SK-N-SH (cell line): ENCODE results near the gene MYH10. TPM values are rescaled to one million over a fixed set of nuclear protein-coding genes. Genes with fewer than 3 reads are reported as not detected.

Source experiments
- CTCF ChIA-PET: fragments of 300-600, 350-600 bp; formaldehyde crosslinking; extraction: SDS; loops from one replicate; lab custom pipeline; 2021; lab: Yijun Ruan, JAX
- POLR2A ChIA-PET: fragments of 350-600 bp; sonication (Branson Sonifier 250); formaldehyde crosslinking; extraction: SDS; loops from one replicate; lab custom pipeline; 2020; ENCODE audit warnings: antibody characterized with exemption, inconsistent platforms; lab: Yijun Ruan, JAX
- DNase-seq: peaks from one replicate; pipeline ENCODE4 v3.0.0; 2012
- H2AFZ ChIP-seq: fragments of 200-600 bp; sonication (generic); 2 replicates; pipeline ENCODE4 v1.8.1; 2016; ENCODE audit warnings: antibody characterized with exemption, mild to moderate bottlenecking, low read depth
- H3F3A ChIP-seq: fragments of 200-600 bp; sonication (generic); replicated peaks from 2 replicates; pipeline ENCODE3; 2016; ENCODE audit warnings: antibody characterized with exemption, mild to moderate bottlenecking; ENCODE audit not compliant: insufficient read depth
- H3K27ac ChIP-seq, 2 experiments: fragments of 200-500 bp in 1 of 2; fragments of 200-600 bp in 1 of 2; sonication (Bioruptor generic) in 1 of 2; sonication (generic), shearing (Covaris generic) in 1 of 2; 2 replicates each; pipeline versions ENCODE4 v1.5.1 to v1.6.1; 2014 to 2016; ENCODE audit warnings: low read depth in 2 of 2, inconsistent platforms in 1 of 2, low read length in 1 of 2, mild to moderate bottlenecking in 1 of 2, mixed read lengths in 1 of 2
- H3K27me3 ChIP-seq: fragments of 200-600 bp; sonication (generic), shearing (Covaris generic); 2 replicates; pipeline ENCODE4 v1.6.1; 2016; ENCODE audit warnings: mixed run types; ENCODE audit not compliant: insufficient read depth
- H3K36me3 ChIP-seq, 2 experiments: fragments of 200-500 bp in 1 of 2; fragments of 200-600 bp in 1 of 2; sonication (Bioruptor generic) in 1 of 2; sonication (generic) in 1 of 2; replicated peaks in 1 of 2; 2 replicates each; pipeline versions ENCODE3 to v1.5.1; 2014 to 2016; ENCODE audit warnings: low read length in 1 of 2, mild to moderate bottlenecking in 1 of 2; ENCODE audit not compliant: insufficient read depth in 2 of 2, control insufficient read depth in 1 of 2
- H3K4me1 ChIP-seq, 2 experiments: fragments of 200-500 bp in 1 of 2; fragments of 200-600 bp in 1 of 2; sonication (Bioruptor generic) in 1 of 2; sonication (generic), shearing (Covaris generic) in 1 of 2; 2 replicates each; pipeline versions ENCODE4 v1.5.1 to v1.6.1; 2014 to 2016; ENCODE audit warnings: low read depth in 1 of 2, low read length in 1 of 2, mixed run types in 1 of 2; ENCODE audit not compliant: insufficient read depth in 2 of 2, control insufficient read depth in 1 of 2
- H3K4me2 ChIP-seq: fragments of 200-600 bp; sonication (generic), shearing (Covaris generic); 2 replicates; pipeline ENCODE4 v1.6.1; 2017; ENCODE audit warnings: mixed run types
- H3K4me3 ChIP-seq, 2 experiments: fragments of 200-500 bp in 1 of 2; fragments of 200-600 bp in 1 of 2; sonication (Bioruptor generic) in 1 of 2; sonication (generic), shearing (Covaris generic) in 1 of 2; 2 replicates each; pipeline versions ENCODE4 v1.5.1 to v1.8.1; 2014 to 2016; ENCODE audit warnings: low read depth in 2 of 2, inconsistent platforms in 1 of 2, low read length in 1 of 2, mild to moderate bottlenecking in 1 of 2, mixed read lengths in 1 of 2, moderate library complexity in 1 of 2
- H3K79me2 ChIP-seq: fragments of 200-600 bp; sonication (generic); 2 replicates; pipeline ENCODE4 v1.8.1; 2017; ENCODE audit warnings: mild to moderate bottlenecking; ENCODE audit not compliant: insufficient read depth
- H3K9ac ChIP-seq: fragments of 200-600 bp; sonication (generic); 2 replicates; pipeline ENCODE4 v1.6.1; 2017; ENCODE audit warnings: mixed run types
- H3K9me2 ChIP-seq: fragments of 200-600 bp; sonication (generic); 2 replicates; pipeline ENCODE4 v1.6.1; 2017; ENCODE audit warnings: mixed run types
- H3K9me3 ChIP-seq: fragments of 200-600 bp; sonication (generic); 2 replicates; pipeline ENCODE4 v1.6.1; 2017; ENCODE audit warnings: mixed run types, mild to moderate bottlenecking, moderate library complexity
- H4K20me1 ChIP-seq: fragments of 200-600 bp; sonication (generic); 2 replicates; pipeline ENCODE4 v1.6.1; 2017; ENCODE audit warnings: mild to moderate bottlenecking, mixed run types; ENCODE audit not compliant: insufficient read depth
- CHD2 ChIP-seq: fragments of 150-350 bp; IDR thresholded peaks from 2 replicates; pipeline ENCODE4 v1.6.1; 2018; ENCODE audit warnings: low read length; ENCODE audit not compliant: partially characterized antibody
- ELF1 ChIP-seq: IDR thresholded peaks from 2 replicates; pipeline ENCODE4 v1.4.0; 2012
- EP300 ChIP-seq, 2 experiments: IDR thresholded peaks; 2 replicates each; pipeline versions ENCODE4 v1.4.0 to v1.6.1; 2012; ENCODE audit warnings: borderline replicate concordance in 1 of 2, low read depth in 1 of 2, low read length in 1 of 2
- EZH2phosphoT487 ChIP-seq: fragments of 200-600 bp; sonication (generic); IDR thresholded peaks from 2 replicates; pipeline ENCODE4 v1.6.1; 2017; ENCODE audit warnings: low read depth, mixed run types, mild to moderate bottlenecking, antibody characterized with exemption, moderate library complexity, borderline replicate concordance
- FOXJ3 ChIP-seq: sonication (generic); formaldehyde crosslinking; IDR thresholded peaks from 2 replicates; pipeline ENCODE4 v1.5.1; 2020; ENCODE audit warnings: mild to moderate bottlenecking, missing genetic modification reagents
- FOXM1 ChIP-seq: IDR thresholded peaks from 2 replicates; pipeline ENCODE4 v1.4.0; 2012; ENCODE audit warnings: low read depth, mild to moderate bottlenecking
- GABPA ChIP-seq: IDR thresholded peaks from 2 replicates; pipeline ENCODE4 v1.4.0; 2012; ENCODE audit warnings: low read depth, mild to moderate bottlenecking
- NRF1 ChIP-seq: IDR thresholded peaks from 2 replicates; pipeline ENCODE4 v1.6.1; 2012; ENCODE audit warnings: low read depth, mild to moderate bottlenecking, low read length
- POLR2AphosphoS5 ChIP-seq: IDR thresholded peaks from 2 replicates; pipeline ENCODE4 v1.6.1; 2012; ENCODE audit warnings: low read depth, low read length
- RAD21 ChIP-seq: IDR thresholded peaks from 2 replicates; pipeline ENCODE4 v1.6.1; 2012; ENCODE audit warnings: mild to moderate bottlenecking, low read length
- RXRA ChIP-seq: IDR thresholded peaks from 2 replicates; pipeline ENCODE4 v1.4.0; 2012; ENCODE audit warnings: low read depth, mild to moderate bottlenecking, borderline replicate concordance
- SIN3A ChIP-seq: IDR thresholded peaks from 2 replicates; pipeline ENCODE4 v1.6.1; 2012; ENCODE audit warnings: low read depth, mild to moderate bottlenecking, low read length, moderate library complexity, borderline replicate concordance
- TAF1 ChIP-seq: IDR thresholded peaks from 2 replicates; pipeline ENCODE4 v1.6.1; 2012; ENCODE audit warnings: low read depth, mild to moderate bottlenecking, low read length, moderate library complexity, borderline replicate concordance
- TCF12 ChIP-seq: IDR thresholded peaks from 2 replicates; pipeline ENCODE4 v1.4.0; 2012
- TEAD4 ChIP-seq: IDR thresholded peaks from 2 replicates; pipeline ENCODE4 v1.4.0; 2012; ENCODE audit warnings: mild to moderate bottlenecking, borderline replicate concordance; ENCODE audit not compliant: insufficient read depth
- WGBS: methylation state at CpG from one replicate; pipeline ENCODE4 v1.1.6; 2017; ENCODE audit warnings: low lambda C conversion rate; 5-methylcytosine and 5-hydroxymethylcytosine counted together
- polyA plus RNA-seq, 3 experiments: library from polyadenylated mRNA; depleted of rRNA; stranded (reverse); fragments of >200 nt; gene quantifications; 2 replicates each; pipeline ENCODE4 v1.2.3, GENCODE V29; 2012
- TF ChIP-seq, protein P1 (sequence below): fragments of 200-600 bp; sonication (generic); IDR thresholded peaks from 2 replicates; pipeline ENCODE4 v1.6.1; 2017; ENCODE audit warnings: antibody characterized with exemption, mild to moderate bottlenecking, moderate library complexity
- TF ChIP-seq, protein P2 (sequence below): IDR thresholded peaks from 2 replicates; pipeline ENCODE4 v1.4.0; 2012; ENCODE audit warnings: low read depth
- TF ChIP-seq, protein P3 (sequence below): fragments of 150-350 bp; IDR thresholded peaks from 2 replicates; pipeline ENCODE4 v1.6.1; 2016; ENCODE audit warnings: mild to moderate bottlenecking, low read depth, low read length
- TF ChIP-seq, protein P4 (sequence below): IDR thresholded peaks from 2 replicates; pipeline ENCODE4 v1.4.0; 2012; ENCODE audit warnings: low read depth, borderline replicate concordance
- TF ChIP-seq, protein P5 (sequence below): IDR thresholded peaks from 2 replicates; pipeline ENCODE4; 2012

The MYH10 gene
- polyA plus RNA-seq, 1 of the 3 experiments (the other 2 are of a cell fraction), result 64.2 TPM

DNA sequence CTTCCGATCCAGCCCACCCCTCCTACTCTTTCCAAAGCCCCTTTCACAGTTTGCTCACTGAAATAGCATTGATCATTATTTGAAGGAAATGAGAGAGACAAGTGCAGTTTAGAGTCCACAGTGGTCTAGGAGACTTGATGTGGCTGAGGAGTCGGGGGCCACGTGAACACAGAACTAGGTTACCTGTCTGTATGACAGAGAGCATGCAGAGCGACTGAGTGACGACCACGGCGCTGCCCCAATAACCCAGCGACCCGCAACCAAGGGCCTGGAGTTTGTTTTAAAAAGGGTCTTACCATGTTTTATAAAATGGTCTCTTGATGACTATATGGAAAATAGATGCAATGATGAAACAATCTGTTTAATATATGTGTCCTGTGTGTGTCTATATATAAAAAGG is 155.3 kb downstream of the MYH10 start:
- CTCF ChIA-PET, result interaction anchor here (1.0 kb wide), 1 partner anchor 92 kb away, joined by 3 read pairs; no protein-coding TSS in a partner anchor
- POLR2A ChIA-PET, result no interaction called here
- H3F3A ChIP-seq, result peaks cover 39% of the 10 kb centered on the region
- H3K9me2 ChIP-seq, result no peaks in the 10 kb centered on the region
- H3K4me2 ChIP-seq, result no peak overlapping the region
- H3K4me3 ChIP-seq, result no peak overlapping the region
- H3K27me3 ChIP-seq, result no peaks in the 10 kb centered on the region
- TF ChIP-seq FOXM1 (no peak), CHD2 (no peak), EZH2phosphoT487 (no peak)
- TF ChIP-seq, protein P1, sequence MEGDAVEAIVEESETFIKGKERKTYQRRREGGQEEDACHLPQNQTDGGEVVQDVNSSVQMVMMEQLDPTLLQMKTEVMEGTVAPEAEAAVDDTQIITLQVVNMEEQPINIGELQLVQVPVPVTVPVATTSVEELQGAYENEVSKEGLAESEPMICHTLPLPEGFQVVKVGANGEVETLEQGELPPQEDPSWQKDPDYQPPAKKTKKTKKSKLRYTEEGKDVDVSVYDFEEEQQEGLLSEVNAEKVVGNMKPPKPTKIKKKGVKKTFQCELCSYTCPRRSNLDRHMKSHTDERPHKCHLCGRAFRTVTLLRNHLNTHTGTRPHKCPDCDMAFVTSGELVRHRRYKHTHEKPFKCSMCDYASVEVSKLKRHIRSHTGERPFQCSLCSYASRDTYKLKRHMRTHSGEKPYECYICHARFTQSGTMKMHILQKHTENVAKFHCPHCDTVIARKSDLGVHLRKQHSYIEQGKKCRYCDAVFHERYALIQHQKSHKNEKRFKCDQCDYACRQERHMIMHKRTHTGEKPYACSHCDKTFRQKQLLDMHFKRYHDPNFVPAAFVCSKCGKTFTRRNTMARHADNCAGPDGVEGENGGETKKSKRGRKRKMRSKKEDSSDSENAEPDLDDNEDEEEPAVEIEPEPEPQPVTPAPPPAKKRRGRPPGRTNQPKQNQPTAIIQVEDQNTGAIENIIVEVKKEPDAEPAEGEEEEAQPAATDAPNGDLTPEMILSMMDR, result no peak
- TF ChIP-seq, protein P2, sequence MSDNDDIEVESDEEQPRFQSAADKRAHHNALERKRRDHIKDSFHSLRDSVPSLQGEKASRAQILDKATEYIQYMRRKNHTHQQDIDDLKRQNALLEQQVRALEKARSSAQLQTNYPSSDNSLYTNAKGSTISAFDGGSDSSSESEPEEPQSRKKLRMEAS, result no peak
- TF ChIP-seq, all 33 proteins: peak for 0
- H3K36me3 ChIP-seq, result peaks cover 56 to 75% of the 10 kb centered on the region in 2 experiments
- WGBS, result 98% methylated on average over 9 of the region's 9 CpGs
- no peaks in the 10 kb centered on the region for H3K9me3 ChIP-seq
- H3K79me2 ChIP-seq, result 0 out of 2 replicates have a peak, but pooled peaks cover 5% of the 10 kb centered on the region
- H4K20me1 ChIP-seq, result peaks cover 5% of the 10 kb centered on the region
- no peak overlapping the region for H3K9ac ChIP-seq
- H3K4me1 ChIP-seq, result no peaks in the 10 kb centered on the region
- no peak overlapping the region for H2AFZ ChIP-seq
- no peak overlapping the region for H3K27ac ChIP-seq
- no peak for DNase-seq

DNA sequence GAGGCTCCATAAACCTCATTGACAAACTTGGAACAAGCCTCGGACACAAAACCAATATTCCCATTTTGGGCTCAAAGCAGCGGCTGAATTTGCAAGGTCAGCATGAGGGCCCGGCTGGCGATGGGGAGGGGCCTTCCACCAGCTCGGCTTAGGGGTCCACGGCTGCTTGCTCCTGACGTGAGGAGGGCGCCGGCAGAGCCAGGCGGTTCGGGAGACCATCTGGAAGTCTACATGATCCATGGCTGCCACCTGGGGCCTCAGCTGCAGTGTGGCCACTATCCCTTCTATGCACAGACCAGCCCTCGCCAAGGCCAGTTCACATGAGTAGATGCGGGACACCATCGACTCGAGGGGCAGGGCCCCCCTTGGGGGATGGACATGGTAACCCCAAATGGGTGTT is 155.7 kb downstream of the MYH10 start:
- Histone ChIP-seq H4K20me1 (peaks cover 8% of the 10 kb centered on the region), H2AFZ (no peak overlapping the region), H3K9ac (no peak overlapping the region), H3K4me3 (no peak overlapping the region), H3K4me1 (no peaks in the 10 kb centered on the region), H3K27ac (no peak overlapping the region), H3K79me2 (0 out of 2 replicates have a peak, but pooled peaks cover 5% of the 10 kb centered on the region), H3K9me2 (no peaks in the 10 kb centered on the region), H3K27me3 (no peaks in the 10 kb centered on the region), H3F3A (peaks cover 42% of the 10 kb centered on the region), H3K9me3 (no peaks in the 10 kb centered on the region), H3K36me3 (peaks cover 52 to 71% of the 10 kb centered on the region in 2 experiments)
- DNase-seq, result no peak
- POLR2A ChIA-PET, result no interaction called here
- CTCF ChIA-PET, result interaction anchor here (1.0 kb wide), 1 partner anchor 91 kb away, joined by 3 read pairs; no protein-coding TSS in a partner anchor
- TF ChIP-seq RXRA (no peak), GABPA (no peak), ELF1 (no peak), EZH2phosphoT487 (no peak), NRF1 (no peak), FOXM1 (no peak), SIN3A (no peak), FOXJ3 (no peak), EP300 (IDR thresholded peaks at IDR 0.05; ENCODE audit: borderline replicate concordance in 1 of 2, low read depth in 1 of 2, low read length in 1 of 2) (no peak), TAF1 (no peak), RAD21 (no peak), TEAD4 (no peak), POLR2AphosphoS5 (no peak; the same call in 1 of the 2 replicates), TCF12 (no peak), CHD2 (no peak)
- TF ChIP-seq, protein P1, result no peak
- TF ChIP-seq, protein P3, sequence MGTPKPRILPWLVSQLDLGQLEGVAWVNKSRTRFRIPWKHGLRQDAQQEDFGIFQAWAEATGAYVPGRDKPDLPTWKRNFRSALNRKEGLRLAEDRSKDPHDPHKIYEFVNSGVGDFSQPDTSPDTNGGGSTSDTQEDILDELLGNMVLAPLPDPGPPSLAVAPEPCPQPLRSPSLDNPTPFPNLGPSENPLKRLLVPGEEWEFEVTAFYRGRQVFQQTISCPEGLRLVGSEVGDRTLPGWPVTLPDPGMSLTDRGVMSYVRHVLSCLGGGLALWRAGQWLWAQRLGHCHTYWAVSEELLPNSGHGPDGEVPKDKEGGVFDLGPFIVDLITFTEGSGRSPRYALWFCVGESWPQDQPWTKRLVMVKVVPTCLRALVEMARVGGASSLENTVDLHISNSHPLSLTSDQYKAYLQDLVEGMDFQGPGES, result no peak
- TF ChIP-seq, protein P4, sequence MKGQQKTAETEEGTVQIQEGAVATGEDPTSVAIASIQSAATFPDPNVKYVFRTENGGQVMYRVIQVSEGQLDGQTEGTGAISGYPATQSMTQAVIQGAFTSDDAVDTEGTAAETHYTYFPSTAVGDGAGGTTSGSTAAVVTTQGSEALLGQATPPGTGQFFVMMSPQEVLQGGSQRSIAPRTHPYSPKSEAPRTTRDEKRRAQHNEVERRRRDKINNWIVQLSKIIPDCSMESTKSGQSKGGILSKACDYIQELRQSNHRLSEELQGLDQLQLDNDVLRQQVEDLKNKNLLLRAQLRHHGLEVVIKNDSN, result no peak
- TF ChIP-seq, protein P5, sequence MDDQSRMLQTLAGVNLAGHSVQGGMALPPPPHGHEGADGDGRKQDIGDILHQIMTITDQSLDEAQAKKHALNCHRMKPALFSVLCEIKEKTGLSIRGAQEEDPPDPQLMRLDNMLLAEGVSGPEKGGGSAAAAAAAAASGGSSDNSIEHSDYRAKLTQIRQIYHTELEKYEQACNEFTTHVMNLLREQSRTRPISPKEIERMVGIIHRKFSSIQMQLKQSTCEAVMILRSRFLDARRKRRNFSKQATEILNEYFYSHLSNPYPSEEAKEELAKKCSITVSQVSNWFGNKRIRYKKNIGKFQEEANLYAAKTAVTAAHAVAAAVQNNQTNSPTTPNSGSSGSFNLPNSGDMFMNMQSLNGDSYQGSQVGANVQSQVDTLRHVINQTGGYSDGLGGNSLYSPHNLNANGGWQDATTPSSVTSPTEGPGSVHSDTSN, result no peak
- TF ChIP-seq, all 33 proteins: peak for 0
- no peak overlapping the region for H3K4me2 ChIP-seq
- WGBS, result 80% methylated on average over 1 of the region's 15 CpGs
